GM19240 (cell line): ENCODE data around the gene FAM25G.
"Not testable (repeated sequence)": the region's sequence is repeated elsewhere in the genome, so short reads cannot be mapped to it uniquely, and the experiment has no call there.

Experiments used
- DNase-seq: peaks from one replicate; pipeline ENCODE4 v3.0.0; 2011; ENCODE audit warnings: low spot score; ENCODE audit not compliant: insufficient read length

The FAM25G gene

DNA sequence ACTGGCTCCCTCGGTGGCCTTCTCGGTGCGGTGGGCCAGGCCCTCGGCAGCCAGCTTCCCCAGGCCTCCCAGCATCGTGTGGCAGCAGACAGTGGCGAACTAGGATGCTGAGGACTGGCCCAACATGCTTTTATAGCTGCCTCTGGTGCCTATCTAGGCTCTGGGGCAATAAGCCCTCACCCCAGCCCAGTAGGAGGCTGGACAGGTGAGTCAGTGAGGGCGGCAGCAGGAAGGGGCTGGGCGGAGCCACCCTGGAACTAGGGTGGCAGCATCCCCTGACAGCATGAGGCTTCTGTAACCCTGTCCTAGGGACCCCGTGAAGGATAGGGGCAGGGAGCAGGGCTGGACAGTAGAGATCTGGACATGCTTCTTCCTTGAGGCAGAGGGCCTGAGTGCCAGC lies at the start of gene FAM25G:
FAM25G (minus strand) TSS at position 101 of the 400 bp plus-strand sequence; CDS start at position 75, 26 bp downstream.
- not testable (repeated sequence) for DNase-seq

DNA sequence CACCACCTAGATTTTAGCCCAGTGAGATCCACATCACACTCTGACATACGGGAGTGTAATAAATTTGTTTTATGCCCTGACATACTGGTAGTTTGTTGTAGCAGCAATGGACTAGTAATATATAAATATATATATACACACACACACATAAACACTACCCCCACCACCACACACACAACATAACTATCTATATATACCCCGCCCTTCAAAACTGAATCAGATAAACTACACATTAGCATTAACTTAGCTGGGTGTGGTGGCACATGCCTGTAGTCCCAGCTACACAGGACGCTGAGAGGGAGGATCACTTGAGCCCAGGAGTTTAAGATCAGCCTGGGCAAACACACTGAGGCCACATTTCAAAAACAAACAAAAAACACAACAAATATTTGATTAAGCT lies 44.9 kb upstream of the FAM25G start:
- DNase-seq, result not testable (repeated sequence)

DNA sequence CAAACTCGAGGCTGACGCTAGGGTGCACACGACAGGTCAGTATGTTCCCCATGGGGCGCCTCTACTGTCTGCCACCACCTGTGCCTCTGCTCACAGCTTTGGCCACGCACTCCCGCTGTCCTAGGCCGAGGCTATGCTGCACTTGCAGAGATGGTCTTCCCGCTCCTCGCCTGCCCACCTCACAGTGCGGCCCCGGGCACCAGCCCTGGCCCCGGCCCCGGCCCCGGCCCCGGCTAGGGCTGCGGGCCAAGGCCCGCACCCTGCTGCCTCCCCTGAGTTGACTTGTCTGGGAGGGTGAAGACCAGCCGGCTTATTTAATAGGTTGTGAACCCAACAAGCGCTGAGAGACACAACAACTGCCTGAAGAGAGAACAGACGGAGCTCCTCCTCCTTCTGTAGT lies 32.0 kb upstream of the FAM25G start, which contains the start of gene AGAP9:
AGAP9 (minus strand) TSS at position 164 of the 400 bp plus-strand sequence; CDS start at position 52, 112 bp downstream.
- not testable (repeated sequence) for DNase-seq

DNA sequence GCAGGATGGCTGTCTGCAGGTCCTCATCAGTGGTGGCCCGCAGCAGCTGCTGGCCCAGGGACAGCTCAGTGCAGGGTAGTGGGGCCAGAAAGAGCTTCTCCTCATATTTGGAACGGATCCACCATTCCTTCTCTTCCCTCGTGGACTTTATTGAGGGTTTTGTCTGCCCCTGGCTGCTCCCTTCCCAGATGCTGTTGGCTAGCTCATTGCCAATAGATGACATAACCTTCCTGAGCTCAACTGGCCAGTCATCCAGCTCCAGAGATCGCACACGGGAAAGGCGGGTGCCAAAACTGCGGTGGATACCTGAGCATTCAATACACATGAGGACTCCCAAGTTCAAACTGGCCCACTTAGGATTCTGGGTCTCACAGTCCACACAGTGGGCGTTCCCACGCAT lies 10.8 kb upstream of the FAM25G start:
- DNase-seq, result not testable (repeated sequence)

DNA sequence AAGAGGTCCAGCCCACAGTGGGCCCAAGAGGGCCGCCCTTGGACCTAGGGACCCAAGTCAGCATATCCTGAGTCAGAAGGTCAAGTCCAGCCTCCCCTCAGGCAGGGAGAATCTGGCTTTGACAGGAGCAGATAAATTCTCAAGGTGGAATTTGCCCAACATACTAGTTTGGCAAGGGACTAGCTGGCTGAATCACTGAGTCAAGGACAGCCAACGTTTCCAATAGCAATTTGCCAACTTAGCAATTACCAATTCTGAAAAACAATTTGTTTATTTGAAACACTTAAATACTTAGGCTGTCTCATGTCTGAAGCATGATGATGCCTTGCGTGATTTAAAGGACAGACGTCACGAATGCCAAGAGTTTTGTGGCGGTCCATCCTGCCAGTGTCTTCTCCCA lies 2.7 kb upstream of the FAM25G start:
- DNase-seq, result not testable (repeated sequence)

DNA sequence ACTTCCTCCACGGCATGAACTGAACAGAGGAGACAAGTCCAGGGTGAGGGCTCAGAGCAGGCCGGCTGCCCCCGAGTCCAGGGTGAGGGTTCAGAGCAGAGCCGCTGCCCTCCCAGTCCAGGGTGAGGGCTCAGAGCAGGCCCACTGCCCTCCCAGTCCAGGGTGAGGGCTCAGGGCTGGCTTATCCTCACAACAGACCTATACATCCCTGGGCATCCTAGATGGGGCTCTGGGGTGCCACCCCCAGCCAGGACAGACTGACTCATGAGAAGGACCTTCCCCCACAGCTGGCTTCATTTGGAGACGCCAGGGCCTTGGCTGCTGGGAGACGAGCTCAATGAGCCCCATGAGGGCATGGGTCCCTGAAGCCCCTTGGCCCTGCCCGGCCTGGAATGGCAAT lies 1.9 kb downstream of the FAM25G start:
- DNase-seq, result not testable (repeated sequence)

DNA sequence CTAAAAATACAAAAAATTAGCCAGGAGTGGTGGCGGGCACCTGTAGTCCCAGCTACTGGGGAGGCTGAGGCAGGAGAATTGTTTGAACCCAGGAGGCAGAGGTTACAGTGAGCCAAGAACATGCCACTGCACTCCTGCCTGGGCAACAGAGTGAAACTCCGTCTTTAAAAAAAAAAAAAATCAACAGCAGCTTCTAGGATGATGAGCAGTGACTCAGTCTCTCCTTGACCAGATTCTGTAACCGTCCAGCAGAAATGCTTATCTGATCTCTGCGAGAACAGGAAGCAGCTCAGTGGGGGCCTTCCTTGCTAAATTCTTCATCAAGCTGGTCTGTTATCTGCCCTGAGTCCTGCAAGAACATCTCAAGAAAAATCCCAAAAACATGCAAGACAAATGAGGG lies 5.6 kb downstream of the FAM25G start:
- not testable (repeated sequence) for DNase-seq

DNA sequence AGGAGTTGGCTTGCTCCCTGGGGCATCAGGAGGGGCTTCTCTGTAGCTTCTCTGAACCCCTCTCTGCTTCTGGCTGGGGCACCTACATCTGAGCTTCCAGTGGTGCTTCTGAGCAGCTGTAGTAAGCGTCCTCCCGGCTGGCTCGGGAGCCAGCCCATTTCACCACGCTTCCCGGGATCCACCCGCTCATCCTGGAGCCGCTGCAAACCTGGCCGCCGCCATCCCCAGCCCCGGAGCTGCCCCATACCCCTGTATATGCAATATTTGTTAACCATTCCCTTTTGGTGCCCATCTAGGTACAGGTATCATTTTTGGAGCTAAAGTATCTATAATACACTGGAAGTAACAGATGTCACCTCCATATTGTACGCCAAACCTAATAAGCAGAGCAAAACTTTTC lies 6.7 kb downstream of the FAM25G start:
- not testable (repeated sequence) for DNase-seq

DNA sequence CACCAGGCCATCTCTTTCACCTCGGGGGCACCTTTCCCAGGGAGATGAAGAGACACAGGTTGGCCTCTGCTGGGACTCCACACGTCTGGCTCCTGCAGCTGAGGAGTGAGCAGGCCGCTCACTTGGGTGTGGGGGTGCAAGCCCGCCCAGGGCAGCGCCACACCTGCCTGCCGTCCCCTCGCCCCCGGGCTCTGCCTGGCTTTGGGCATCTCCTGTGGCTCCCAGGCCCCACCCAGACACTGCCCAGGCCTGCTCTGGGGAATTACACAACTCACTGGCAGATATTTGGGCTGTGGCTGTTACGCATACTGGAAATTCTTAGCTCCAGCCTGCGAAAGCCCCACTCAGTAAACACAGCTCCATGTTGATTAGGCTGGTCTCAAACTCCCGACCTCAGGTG lies 7.6 kb downstream of the FAM25G start, which contains the start of gene ANXA8:
ANXA8 (minus strand) TSS at position 193 of the 400 bp plus-strand sequence; CDS start at position 11, 182 bp downstream.
- DNase-seq, result not testable (repeated sequence)

DNA sequence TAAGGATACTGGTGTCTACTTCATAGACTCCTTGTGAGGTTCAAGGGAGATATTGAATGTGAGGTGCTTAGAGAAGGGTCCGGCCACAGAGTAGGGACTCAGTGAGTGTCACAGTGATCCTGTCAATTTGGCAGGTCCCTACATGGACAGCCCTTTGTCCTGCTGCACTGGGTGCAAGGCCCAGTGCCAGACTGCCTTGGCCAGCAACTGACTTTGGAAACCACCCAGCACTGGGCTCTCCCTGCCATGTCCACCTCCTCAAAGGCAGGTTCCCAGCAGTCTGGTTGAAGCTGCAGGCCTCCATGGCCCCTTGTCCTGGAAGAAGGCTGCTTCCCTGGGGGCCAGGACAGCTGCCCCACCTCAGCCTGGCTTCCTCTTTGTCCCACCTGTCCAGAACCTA lies 9.1 kb downstream of the FAM25G start:
- DNase-seq, result not testable (repeated sequence)

DNA sequence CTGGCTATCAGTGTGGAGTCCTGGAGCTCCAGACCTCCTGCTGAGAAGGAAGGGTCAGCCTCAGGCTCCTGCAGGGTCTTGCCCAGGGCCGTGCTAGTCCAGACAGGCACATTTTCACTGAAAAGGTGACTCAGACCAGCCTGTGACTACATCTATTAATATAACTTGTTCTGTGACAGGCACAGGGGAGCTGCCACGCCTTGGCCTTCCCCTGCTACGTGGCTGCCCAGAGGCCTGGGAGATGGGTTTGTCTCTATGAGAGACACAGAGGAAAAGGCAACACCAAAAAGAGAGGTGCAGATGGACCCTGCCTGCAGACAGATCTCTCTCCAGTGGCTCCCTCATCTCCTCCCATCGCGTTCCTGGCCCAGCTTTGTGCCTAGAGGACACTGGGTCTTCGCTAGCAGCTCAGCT lies 9.7 kb downstream of the FAM25G start:
- not testable (repeated sequence) for DNase-seq

DNA sequence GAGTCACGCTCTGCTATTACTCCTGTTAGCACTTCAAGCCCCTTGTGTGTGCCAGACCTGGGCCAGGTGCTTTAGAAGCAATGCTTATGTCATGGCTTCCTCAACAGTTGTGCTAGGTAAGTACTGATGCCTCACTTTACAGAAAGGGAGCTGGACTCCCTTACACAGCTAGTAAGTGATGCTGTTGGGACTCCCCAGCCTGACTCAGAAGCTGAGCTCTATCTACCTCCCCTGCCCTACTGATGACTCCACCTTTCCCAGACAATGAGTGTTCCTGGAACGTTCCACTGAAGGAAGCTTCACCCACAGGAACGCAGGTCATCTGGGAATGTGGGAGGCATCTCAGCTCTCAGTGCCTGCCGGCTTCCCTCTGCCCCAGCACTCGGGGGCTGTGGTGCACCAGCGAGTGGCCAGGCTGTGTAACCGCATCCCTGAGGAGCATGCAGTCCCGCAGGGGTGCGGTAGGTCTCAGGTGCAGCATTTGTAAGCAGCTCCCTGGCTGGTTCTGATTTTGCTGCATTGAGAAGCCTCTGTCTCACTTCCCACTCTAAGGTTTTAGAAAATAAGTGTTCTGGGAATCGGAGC lies 10.2 kb downstream of the FAM25G start:
- DNase-seq, result not testable (repeated sequence)

DNA sequence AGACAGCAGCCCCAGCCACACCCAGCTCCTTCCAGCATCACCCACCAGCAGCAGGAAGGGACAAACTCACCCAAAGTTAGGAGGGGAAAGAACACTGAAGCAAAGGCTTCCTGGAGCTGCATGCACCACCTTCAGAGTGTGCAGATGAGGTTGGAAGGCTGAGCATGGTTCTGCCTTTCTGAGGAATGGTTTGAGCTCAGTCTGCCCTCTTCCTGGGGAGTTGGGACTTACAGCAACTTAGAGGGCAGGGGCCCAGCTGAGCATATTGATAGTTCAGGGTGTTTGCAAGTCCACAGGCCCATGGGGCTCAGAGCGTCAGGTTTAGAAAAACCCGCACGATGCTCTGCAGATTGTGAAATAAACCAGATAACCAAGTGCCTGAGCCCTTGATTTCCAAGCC lies 11.4 kb downstream of the FAM25G start:
- not testable (repeated sequence) for DNase-seq

DNA sequence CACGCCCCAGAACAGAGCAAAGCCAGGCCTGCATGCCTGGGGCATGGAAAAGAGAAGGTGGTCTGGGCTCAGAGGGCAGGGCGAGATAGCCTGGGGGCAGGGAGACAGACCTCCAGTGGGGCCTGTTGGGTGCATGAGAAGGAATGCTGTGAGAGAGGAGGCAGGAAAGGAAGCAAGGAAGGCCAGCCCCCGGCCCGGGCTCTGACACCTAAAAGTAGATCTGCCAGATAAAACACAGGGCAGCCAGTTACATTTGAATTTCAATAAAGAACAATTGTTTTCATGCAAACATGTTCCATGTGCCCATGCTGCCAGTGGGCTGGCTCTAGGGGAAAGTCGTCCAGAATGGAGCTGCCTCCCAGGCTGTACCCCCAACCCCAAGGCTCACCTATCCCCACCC lies 13.4 kb downstream of the FAM25G start:
- not testable (repeated sequence) for DNase-seq

DNA sequence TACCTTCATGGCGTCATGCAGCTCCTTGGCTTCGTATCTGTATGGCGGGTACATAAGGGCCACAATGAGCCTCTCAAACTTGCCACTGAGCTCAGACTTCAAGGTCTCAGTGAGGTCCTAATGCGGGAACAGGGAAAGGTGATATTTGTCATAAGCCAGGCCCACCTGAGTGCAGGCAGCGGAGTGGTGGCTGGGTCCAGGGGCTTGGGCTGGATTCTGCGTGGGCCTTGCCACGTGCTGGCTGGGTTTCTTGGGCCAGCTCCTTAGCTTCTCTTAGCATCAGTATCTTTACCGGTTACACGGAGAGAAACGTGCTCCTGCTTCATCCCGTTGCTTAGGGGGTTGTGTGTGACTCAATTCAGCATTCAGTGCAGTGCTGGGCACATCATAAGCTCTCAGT lies 14.4 kb downstream of the FAM25G start:
- DNase-seq, result not testable (repeated sequence)

DNA sequence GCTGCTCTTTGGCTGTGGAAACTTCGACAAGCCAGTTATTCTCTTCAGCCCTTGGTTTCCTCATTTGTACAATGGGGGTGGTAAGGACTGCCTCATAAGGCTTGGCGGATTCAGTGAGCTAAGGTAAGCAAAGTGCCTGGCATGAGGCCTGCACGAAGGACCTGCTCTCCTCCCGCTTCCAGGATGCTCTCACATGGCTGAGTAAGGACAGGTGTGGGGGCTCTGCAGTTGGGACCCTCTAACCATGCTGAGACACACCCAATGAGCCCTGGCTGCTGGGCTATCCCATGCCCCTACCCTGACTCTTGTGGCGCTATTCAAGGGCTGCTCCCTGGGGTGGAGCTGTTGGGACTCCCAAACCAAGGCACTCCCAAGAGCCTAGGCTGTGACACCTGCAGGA lies 16.4 kb downstream of the FAM25G start:
- not testable (repeated sequence) for DNase-seq

DNA sequence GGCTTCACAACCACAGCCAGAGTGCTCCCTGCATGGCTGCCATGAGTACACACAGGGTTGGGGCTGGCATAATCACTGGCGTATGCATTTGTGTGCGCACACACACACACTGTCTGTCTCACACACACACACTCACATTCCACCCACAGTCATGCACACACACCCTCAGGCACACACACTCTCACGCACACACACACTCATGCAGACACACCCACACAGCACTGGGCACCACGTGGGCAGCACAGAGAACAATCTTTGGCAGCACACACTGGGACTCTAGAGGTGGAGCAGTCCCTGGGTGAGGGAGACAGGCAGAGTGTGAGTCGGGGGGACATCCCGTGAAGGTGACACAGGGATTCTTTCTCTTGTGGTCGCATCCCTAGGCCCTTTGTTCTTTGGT lies 18.0 kb downstream of the FAM25G start:
- not testable (repeated sequence) for DNase-seq

DNA sequence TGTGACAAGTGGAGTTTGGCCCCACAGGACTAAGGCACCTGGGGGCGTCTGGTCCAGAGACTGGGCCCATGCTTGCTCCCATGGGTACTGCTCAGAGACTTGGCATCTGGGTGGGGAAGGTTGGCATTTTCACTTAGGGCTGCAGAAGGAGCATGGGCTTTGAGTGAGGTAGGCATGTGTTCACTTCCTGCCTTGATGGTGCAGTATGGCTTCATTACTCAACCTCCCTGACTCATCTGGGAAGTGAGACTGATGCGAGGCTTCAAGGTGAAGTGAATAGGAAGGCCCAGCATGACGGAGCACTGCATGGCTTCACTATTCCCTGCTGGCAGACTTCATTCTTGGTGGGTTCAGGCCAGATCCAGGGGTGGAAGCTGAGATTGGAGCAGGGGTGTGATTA lies 18.9 kb downstream of the FAM25G start:
- not testable (repeated sequence) for DNase-seq

DNA sequence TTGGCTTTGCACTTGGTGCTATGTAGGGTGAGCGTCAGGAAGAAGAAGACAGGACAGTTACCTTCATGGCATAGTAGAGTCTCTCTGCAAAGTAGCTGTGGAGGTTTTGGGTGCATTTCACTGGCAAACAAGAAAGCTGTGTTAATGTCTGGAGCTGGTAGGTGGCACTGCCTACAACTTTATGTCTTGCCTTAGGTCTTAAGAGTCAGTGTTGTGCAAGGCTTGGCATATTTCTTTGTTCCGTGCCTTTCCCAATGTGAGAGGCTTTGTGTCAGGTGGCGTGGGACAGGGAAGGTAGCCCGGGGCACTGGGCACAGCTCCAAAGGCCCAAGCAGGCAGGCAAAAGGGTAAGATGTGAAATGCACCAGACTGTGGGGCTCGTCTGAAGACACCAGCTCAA lies 19.4 kb downstream of the FAM25G start:
- DNase-seq, result not testable (repeated sequence)

DNA sequence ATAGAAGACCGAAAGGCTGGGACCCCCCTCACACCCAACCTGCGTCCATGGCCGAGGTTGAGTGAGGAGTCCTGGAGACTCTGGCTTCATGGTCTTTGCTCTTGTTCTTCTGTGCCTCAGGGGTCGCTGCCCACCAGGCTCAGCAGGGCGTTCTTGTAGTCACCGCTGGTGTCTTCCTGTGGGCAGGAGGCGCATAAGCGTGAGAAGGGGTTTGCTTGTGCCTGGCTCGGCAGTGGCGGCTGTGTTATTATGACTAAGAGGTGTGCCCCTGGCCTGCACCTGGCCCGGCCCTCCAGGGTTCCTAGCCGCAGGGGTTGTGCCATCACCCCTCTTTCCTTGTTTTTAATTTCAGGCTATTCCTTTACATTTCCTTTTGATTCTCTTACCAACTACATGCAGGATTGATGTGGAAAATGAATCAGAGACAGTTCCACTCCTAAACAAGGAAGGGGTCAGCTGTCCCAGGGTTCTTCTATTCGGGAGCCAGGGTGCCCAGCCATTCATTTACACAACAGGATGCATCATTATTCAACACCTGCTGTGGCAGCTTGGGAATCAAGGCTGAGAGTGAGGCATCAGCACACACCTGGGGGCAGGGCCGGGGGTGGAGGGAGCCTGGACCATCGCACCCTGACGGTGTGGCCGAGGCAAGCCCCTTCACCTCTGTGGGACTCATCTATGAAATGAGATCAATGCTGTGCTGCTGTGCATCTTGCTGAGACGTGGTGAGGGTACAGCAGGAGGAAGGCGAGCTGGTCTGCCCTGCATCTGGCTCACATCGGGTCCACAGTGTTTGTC lies 22.6 kb downstream of the FAM25G start:
- not testable (repeated sequence) for DNase-seq

DNA sequence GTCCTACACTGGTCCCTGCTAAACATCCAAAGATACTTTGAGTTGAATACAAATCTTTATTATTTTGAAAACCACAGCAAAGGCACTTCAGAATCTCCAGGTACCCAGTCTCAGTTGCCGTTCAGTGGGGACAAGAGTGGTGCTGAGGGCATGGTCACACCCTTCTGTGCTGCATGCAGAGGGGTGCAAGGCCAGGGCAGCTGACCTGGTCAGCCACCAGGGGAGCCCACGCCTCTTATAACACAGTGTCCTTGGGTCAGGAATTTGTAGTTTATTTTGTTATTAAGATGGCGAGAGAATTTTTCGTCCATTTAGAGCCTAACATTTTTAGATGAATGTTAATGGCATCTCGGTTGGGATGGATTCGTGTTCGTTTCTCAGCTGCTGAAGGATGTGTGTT lies 23.5 kb downstream of the FAM25G start:
- DNase-seq, result not testable (repeated sequence)

DNA sequence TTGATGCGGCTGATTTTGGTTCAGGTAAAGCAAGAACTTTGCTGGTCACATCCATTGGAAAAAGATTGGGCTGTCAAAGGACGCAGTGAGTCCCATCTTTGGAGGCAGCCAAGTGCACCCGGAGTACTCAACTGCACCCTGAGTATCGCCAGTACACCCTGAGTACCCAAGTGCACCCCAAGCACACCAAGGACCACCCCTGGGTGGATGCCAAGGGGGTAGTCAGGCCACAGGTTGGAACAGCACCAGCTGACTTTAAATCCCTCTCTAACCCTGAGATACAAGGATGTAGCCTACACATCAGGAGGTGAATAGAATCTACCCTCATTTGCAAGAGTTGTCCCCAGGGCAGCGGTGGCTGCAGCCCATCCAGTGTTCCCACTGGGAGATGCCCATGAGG lies 24.0 kb downstream of the FAM25G start:
- not testable (repeated sequence) for DNase-seq
